Measurements from ENCODE around the gene TPM2.

Gene TPM2

GRCh38 chr9:35656348-35656747 lies 33.4 kb downstream of the TPM2 start:
- no peak overlapping the region for H3K4me2 ChIP-seq (ENCODE audit: low read depth, low read length, poor library complexity, severe bottlenecking)

DNA sequence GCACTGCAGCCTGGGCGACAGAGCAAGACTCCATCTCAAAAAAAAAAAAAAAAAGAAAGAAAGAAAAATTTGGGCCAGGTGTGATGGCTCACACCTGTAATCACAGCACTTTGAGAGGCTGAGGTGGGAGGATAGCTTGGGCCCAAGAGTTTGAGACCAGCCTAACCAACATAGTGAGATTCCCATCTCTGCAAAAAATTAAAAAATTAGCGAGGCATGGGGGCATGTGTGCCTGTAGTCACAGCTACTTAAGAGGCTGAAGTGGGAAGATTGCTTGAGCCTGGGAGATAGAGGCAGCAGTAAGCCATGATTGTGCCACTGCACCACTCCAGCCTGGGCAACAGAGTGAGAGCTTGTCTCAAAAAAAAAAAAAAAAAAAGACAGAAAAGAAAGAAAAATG lies 36.1 kb downstream of the TPM2 start:
- peaks cover 37% of the 10 kb centered on the region for H3F3A ChIP-seq (ENCODE audit: insufficient read depth)
- no peak overlapping the region for H2AFZ ChIP-seq (ENCODE audit: low read depth, low read length, severe bottlenecking)
- peaks cover 10% of the 10 kb centered on the region for H3K79me2 ChIP-seq (ENCODE audit: insufficient read depth, low read length)
- no peaks in the 10 kb centered on the region for H3K9me2 ChIP-seq (replicated peaks; ENCODE audit: insufficient read depth, low read length)
- H3K9me3 ChIP-seq (ENCODE audit: insufficient read depth, low read length): no peaks in the 10 kb centered on the region
- no peak overlapping the region for H3K27ac ChIP-seq (ENCODE audit: low read depth, low read length)
- H3K36me3 ChIP-seq (ENCODE audit: low read length): no peaks in the 10 kb centered on the region
- H3K4me3 ChIP-seq (ENCODE audit: insufficient read depth, low read length, poor library complexity, severe bottlenecking): no peak overlapping the region
- no peak overlapping the region for H3K9ac ChIP-seq (ENCODE audit: low read length)
- no peak overlapping the region for H3K4me2 ChIP-seq (ENCODE audit: low read depth, low read length, poor library complexity, severe bottlenecking)
- H4K20me1 ChIP-seq (ENCODE audit: low read depth, low read length): no peaks in the 10 kb centered on the region
- no peaks in the 10 kb centered on the region for H3K27me3 ChIP-seq (ENCODE audit: low read length)
- TF ChIP-seq, protein P1, sequence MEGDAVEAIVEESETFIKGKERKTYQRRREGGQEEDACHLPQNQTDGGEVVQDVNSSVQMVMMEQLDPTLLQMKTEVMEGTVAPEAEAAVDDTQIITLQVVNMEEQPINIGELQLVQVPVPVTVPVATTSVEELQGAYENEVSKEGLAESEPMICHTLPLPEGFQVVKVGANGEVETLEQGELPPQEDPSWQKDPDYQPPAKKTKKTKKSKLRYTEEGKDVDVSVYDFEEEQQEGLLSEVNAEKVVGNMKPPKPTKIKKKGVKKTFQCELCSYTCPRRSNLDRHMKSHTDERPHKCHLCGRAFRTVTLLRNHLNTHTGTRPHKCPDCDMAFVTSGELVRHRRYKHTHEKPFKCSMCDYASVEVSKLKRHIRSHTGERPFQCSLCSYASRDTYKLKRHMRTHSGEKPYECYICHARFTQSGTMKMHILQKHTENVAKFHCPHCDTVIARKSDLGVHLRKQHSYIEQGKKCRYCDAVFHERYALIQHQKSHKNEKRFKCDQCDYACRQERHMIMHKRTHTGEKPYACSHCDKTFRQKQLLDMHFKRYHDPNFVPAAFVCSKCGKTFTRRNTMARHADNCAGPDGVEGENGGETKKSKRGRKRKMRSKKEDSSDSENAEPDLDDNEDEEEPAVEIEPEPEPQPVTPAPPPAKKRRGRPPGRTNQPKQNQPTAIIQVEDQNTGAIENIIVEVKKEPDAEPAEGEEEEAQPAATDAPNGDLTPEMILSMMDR (IDR thresholded peaks at IDR 0.05; ENCODE audit: insufficient read depth, low read length, poor library complexity, severe bottlenecking): no peak
- no peak for TF ChIP-seq EZH2phosphoT487 (conservative IDR thresholded peaks at IDR 0.05; ENCODE audit: low read length)

More at GRCh38 chr9:35656348-35656747, 33.4 kb downstream of the TPM2 start:
- Histone ChIP-seq H3K4me3 (ENCODE audit: insufficient read depth, low read length, poor library complexity, severe bottlenecking) (no peak overlapping the region), H3K9me2 (replicated peaks; ENCODE audit: insufficient read depth, low read length) (no peaks in the 10 kb centered on the region), H4K20me1 (ENCODE audit: low read depth, low read length) (no peaks in the 10 kb centered on the region), H3K27ac (ENCODE audit: low read depth, low read length) (no peak overlapping the region), H3K9ac (ENCODE audit: low read length) (no peak overlapping the region), H3F3A (ENCODE audit: insufficient read depth) (peaks cover 37% of the 10 kb centered on the region), H3K9me3 (ENCODE audit: insufficient read depth, low read length) (no peaks in the 10 kb centered on the region), H3K36me3 (ENCODE audit: low read length) (no peaks in the 10 kb centered on the region), H3K27me3 (ENCODE audit: low read length) (no peaks in the 10 kb centered on the region), H2AFZ (ENCODE audit: low read depth, low read length, severe bottlenecking) (no peak overlapping the region), H3K79me2 (ENCODE audit: insufficient read depth, low read length) (peaks cover 5% of the 10 kb centered on the region; the same call in 1 of the 2 replicates)
- no peak for TF ChIP-seq EZH2phosphoT487 (conservative IDR thresholded peaks at IDR 0.05; ENCODE audit: low read length)
- TF ChIP-seq, protein P1 (IDR thresholded peaks at IDR 0.05; ENCODE audit: insufficient read depth, low read length, poor library complexity, severe bottlenecking): no peak

GRCh38 chr9:35652829-35653209 lies 36.9 kb downstream of the TPM2 start:
- TF ChIP-seq, protein P1 (IDR thresholded peaks at IDR 0.05; ENCODE audit: insufficient read depth, low read length, poor library complexity, severe bottlenecking): no peak
- TF ChIP-seq EZH2phosphoT487 (conservative IDR thresholded peaks at IDR 0.05; ENCODE audit: low read length): no peak
- Histone ChIP-seq H3K9me3 (ENCODE audit: insufficient read depth, low read length) (no peaks in the 10 kb centered on the region), H3K9me2 (replicated peaks; ENCODE audit: insufficient read depth, low read length) (no peaks in the 10 kb centered on the region), H3K4me3 (ENCODE audit: insufficient read depth, low read length, poor library complexity, severe bottlenecking) (no peak overlapping the region), H3K79me2 (ENCODE audit: insufficient read depth, low read length) (peaks cover 10% of the 10 kb centered on the region), H2AFZ (ENCODE audit: low read depth, low read length, severe bottlenecking) (no peak overlapping the region), H3K9ac (ENCODE audit: low read length) (no peak overlapping the region), H4K20me1 (ENCODE audit: low read depth, low read length) (no peaks in the 10 kb centered on the region), H3K36me3 (ENCODE audit: low read length) (no peaks in the 10 kb centered on the region), H3K4me2 (ENCODE audit: low read depth, low read length, poor library complexity, severe bottlenecking) (no peak overlapping the region), H3F3A (ENCODE audit: insufficient read depth) (peaks cover 42% of the 10 kb centered on the region), H3K27me3 (ENCODE audit: low read length) (no peaks in the 10 kb centered on the region), H3K27ac (ENCODE audit: low read depth, low read length) (no peak overlapping the region)
